ENCODE results near the gene BTBD7.

GRCh38 chr14:93332853-93333630 is at the start of gene BTBD7:
- peak in 6 of 7 experiments; percentile 15 to 59 (median 48) for TF ChIP-seq CTCF (IDR thresholded peaks at IDR 0.05)
- peak; percentile 34 to 55 (median 49) for TF ChIP-seq POLR2A (IDR thresholded peaks at IDR 0.05)
